BLaER1 treated with 17β-estradiol and CSF1 and Interleukin-3, amounts not matched to agents 10 nM and 100 nM (cell line): ENCODE measurements around the gene PLEKHA7.

ENCODE experiments used
- H3K27ac ChIP-seq, 11 experiments: shearing (Covaris generic); formaldehyde crosslinking; 2 replicates each; pipeline ENCODE4 v1.8.1; 2022
- H3K27me3 ChIP-seq, 11 experiments: shearing (Covaris generic); formaldehyde crosslinking; 2 replicates each; pipeline ENCODE4 v1.8.1; 2022
- H3K36me3 ChIP-seq, 11 experiments: shearing (Covaris generic); formaldehyde crosslinking; 2 replicates each; pipeline ENCODE4 v1.8.1; 2022
- H3K4me1 ChIP-seq, 10 experiments: shearing (Covaris generic); formaldehyde crosslinking; 2 replicates each; pipeline ENCODE4 v1.8.1; 2022
- H3K4me2 ChIP-seq, 11 experiments: shearing (Covaris generic); formaldehyde crosslinking; 2 replicates each; pipeline ENCODE4 v1.8.1; 2022
- H3K4me3 ChIP-seq, 10 experiments: shearing (Covaris generic); formaldehyde crosslinking; 2 replicates each; pipeline ENCODE4 v1.8.1; 2022
- H3K9ac ChIP-seq, 11 experiments: shearing (Covaris generic); formaldehyde crosslinking; 2 replicates each; pipeline ENCODE4 v1.8.1; 2022
- H3K9me3 ChIP-seq, 11 experiments: shearing (Covaris generic); formaldehyde crosslinking; replicated peaks in 1 of 11; 2 replicates each; pipeline ENCODE4 v1.8.1; 2022
- H4K20me1 ChIP-seq, 11 experiments: shearing (Covaris generic); formaldehyde crosslinking; 2 replicates each; pipeline ENCODE4 v1.8.1; 2022
- Cebpa-rat ChIP-seq, 11 experiments: shearing (Covaris generic); IDR thresholded peaks; 2 replicates each; pipeline ENCODE4 v1.8.1; 2022

PLEKHA7 gene

GRCh38 chr11:16775614-16776283, 238.5 kb downstream of the PLEKHA7 start:
- TF ChIP-seq Cebpa-rat (IDR thresholded peaks at IDR 0.05): no peak
- no peaks in the 10 kb centered on the region for H3K9me3 ChIP-seq
- H3K4me3 ChIP-seq: no peak overlapping the region
- H3K27me3 ChIP-seq: no peaks in the 10 kb centered on the region
- peaks cover 0 to 17% (median 2%) of the 10 kb centered on the region in 10 experiments; a peak in 6 of 20 replicates for H3K4me1 ChIP-seq
- H4K20me1 ChIP-seq: no peaks in the 10 kb centered on the region
- H3K4me2 ChIP-seq: no peak overlapping the region
- H3K27ac ChIP-seq: no peak overlapping the region
- no peak overlapping the region for H3K9ac ChIP-seq
- no peaks in the 10 kb centered on the region for H3K36me3 ChIP-seq

GRCh38 chr11:16774936-16775613, 239.1 kb downstream of the PLEKHA7 start:
- Histone ChIP-seq H4K20me1 (no peaks in the 10 kb centered on the region), H3K9me3 (no peaks in the 10 kb centered on the region), H3K36me3 (no peaks in the 10 kb centered on the region), H3K9ac (no peak overlapping the region), H3K4me2 (no peak overlapping the region), H3K4me1 (peaks cover 0 to 14% (median 2%) of the 10 kb centered on the region in 10 experiments; a peak in 6 of 20 replicates), H3K27me3 (no peaks in the 10 kb centered on the region), H3K27ac (no peak overlapping the region), H3K4me3 (no peak overlapping the region)
- TF ChIP-seq Cebpa-rat (IDR thresholded peaks at IDR 0.05): no peak

- Histone ChIP-seq H3K4me3 (no peak overlapping the region), H3K27ac (no peak overlapping the region), H3K27me3 (no peaks in the 10 kb centered on the region), H3K9me3 (no peaks in the 10 kb centered on the region), H3K9ac (no peak overlapping the region), H3K4me2 (no peak overlapping the region), H3K36me3 (no peaks in the 10 kb centered on the region), H4K20me1 (no peaks in the 10 kb centered on the region), H3K4me1 (peaks cover 0 to 5% (median under 1%) of the 10 kb centered on the region in 10 experiments; a peak in 5 of 20 replicates)
- TF ChIP-seq Cebpa-rat (IDR thresholded peaks at IDR 0.05): no peak
These were observed 240.0 kb downstream of the PLEKHA7 start for GRCh38 chr11:16773981-16774935.

GRCh38 chr11:16772141-16772512, 242.1 kb downstream of the PLEKHA7 start:
- Histone ChIP-seq H3K36me3 (no peaks in the 10 kb centered on the region), H3K9ac (no peak overlapping the region), H4K20me1 (no peaks in the 10 kb centered on the region), H3K4me1 (no peaks in the 10 kb centered on the region), H3K4me3 (no peak overlapping the region), H3K27ac (no peak overlapping the region), H3K4me2 (no peak overlapping the region), H3K27me3 (no peaks in the 10 kb centered on the region), H3K9me3 (no peaks in the 10 kb centered on the region)
- no peak for TF ChIP-seq Cebpa-rat (IDR thresholded peaks at IDR 0.05)

GRCh38 chr11:16771350-16772140, 242.7 kb downstream of the PLEKHA7 start:
- H3K27ac ChIP-seq: no peak overlapping the region
- H3K9ac ChIP-seq: no peak overlapping the region
- H3K36me3 ChIP-seq: no peaks in the 10 kb centered on the region
- H3K4me3 ChIP-seq: no peak overlapping the region
- H3K4me2 ChIP-seq: no peak overlapping the region
- no peaks in the 10 kb centered on the region for H3K9me3 ChIP-seq
- no peaks in the 10 kb centered on the region for H4K20me1 ChIP-seq
- no peaks in the 10 kb centered on the region for H3K4me1 ChIP-seq
- H3K27me3 ChIP-seq: no peaks in the 10 kb centered on the region
- TF ChIP-seq Cebpa-rat (IDR thresholded peaks at IDR 0.05): no peak

- no peak overlapping the region for H3K9ac ChIP-seq
- no peak for TF ChIP-seq Cebpa-rat (IDR thresholded peaks at IDR 0.05)
- H3K36me3 ChIP-seq: no peaks in the 10 kb centered on the region
- no peaks in the 10 kb centered on the region for H4K20me1 ChIP-seq
- H3K4me2 ChIP-seq: no peak overlapping the region
- H3K27me3 ChIP-seq: no peaks in the 10 kb centered on the region
- no peaks in the 10 kb centered on the region for H3K9me3 ChIP-seq
- H3K4me1 ChIP-seq: no peaks in the 10 kb centered on the region
- no peak overlapping the region for H3K4me3 ChIP-seq
- H3K27ac ChIP-seq: no peak overlapping the region
These were observed 244.2 kb downstream of the PLEKHA7 start for GRCh38 chr11:16770016-16770415.

GRCh38 chr11:16769386-16769785, 244.8 kb downstream of the PLEKHA7 start:
- Histone ChIP-seq H3K36me3 (no peaks in the 10 kb centered on the region), H3K27ac (no peak overlapping the region), H3K9me3 (no peaks in the 10 kb centered on the region), H3K4me3 (no peak overlapping the region), H3K9ac (no peak overlapping the region), H3K27me3 (no peaks in the 10 kb centered on the region), H3K4me1 (no peaks in the 10 kb centered on the region), H4K20me1 (no peaks in the 10 kb centered on the region), H3K4me2 (no peak overlapping the region)
- no peak for TF ChIP-seq Cebpa-rat (IDR thresholded peaks at IDR 0.05)

- H3K4me2 ChIP-seq: no peak overlapping the region
- no peak overlapping the region for H3K4me3 ChIP-seq
- H3K27me3 ChIP-seq: no peaks in the 10 kb centered on the region
- no peaks in the 10 kb centered on the region for H3K9me3 ChIP-seq
- no peak for TF ChIP-seq Cebpa-rat (IDR thresholded peaks at IDR 0.05)
- no peak overlapping the region for H3K9ac ChIP-seq
- no peaks in the 10 kb centered on the region for H3K36me3 ChIP-seq
- H3K27ac ChIP-seq: no peak overlapping the region
- H3K4me1 ChIP-seq: no peaks in the 10 kb centered on the region
- H4K20me1 ChIP-seq: no peaks in the 10 kb centered on the region
These were observed 246.3 kb downstream of the PLEKHA7 start for GRCh38 chr11:16767957-16768356.

- TF ChIP-seq Cebpa-rat (IDR thresholded peaks at IDR 0.05): no peak
- no peak overlapping the region for H3K4me2 ChIP-seq
- H3K9me3 ChIP-seq: no peaks in the 10 kb centered on the region
These were observed 247.1 kb downstream of the PLEKHA7 start for GRCh38 chr11:16767137-16767536.

More at GRCh38 chr11:16767137-16767536, 247.1 kb downstream of the PLEKHA7 start:
- Histone ChIP-seq H3K9ac (no peak overlapping the region), H3K27me3 (no peaks in the 10 kb centered on the region), H3K4me1 (no peaks in the 10 kb centered on the region), H3K27ac (no peak overlapping the region), H3K4me3 (no peak overlapping the region), H4K20me1 (no peaks in the 10 kb centered on the region), H3K36me3 (no peaks in the 10 kb centered on the region)
